Stimulated activated CD4-positive, alpha-beta T cell treated with anti-CD3 and anti-CD28 coated beads, Interleukin-12 subunit alpha, Interleukin-12 subunit beta, amount 100 ng/mL, for 24 hours (primary cell): ENCODE measurements around the gene MOV10.
"Not testable (repeated sequence)": the region's sequence is repeated elsewhere in the genome, so short reads cannot be mapped to it uniquely, and the experiment has no call there.

Experiments used
- DNase-seq, 2 experiments: peaks; one replicate each; pipeline ENCODE4 v3.0.0-alpha.2; 2020; ENCODE audit warnings: low read depth in 2 of 2

The MOV10 gene

GRCh38 chr1:112674440-112674985, at the start of gene MOV10:
Gene MOV10 (plus strand): TSS chr1:112674659. CDS start chr1:112674913, 254 bp downstream.
- peak; percentile 7 to 59 for DNase-seq

GRCh38 chr1:112625696-112626095, 48.8 kb upstream of the MOV10 start:
- DNase-seq = no peak

GRCh38 chr1:112626193-112626592, 48.3 kb upstream of the MOV10 start:
- no peak for DNase-seq

GRCh38 chr1:112626887-112627286, 47.6 kb upstream of the MOV10 start:
- DNase-seq = no peak

- no peak for DNase-seq
These were observed 45.9 kb upstream of the MOV10 start for GRCh38 chr1:112628516-112628915.

- no peak for DNase-seq
These were observed 45.2 kb upstream of the MOV10 start for GRCh38 chr1:112629256-112629655.

- DNase-seq = no peak
These were observed 40.8 kb upstream of the MOV10 start for GRCh38 chr1:112633628-112634027.

- no peak for DNase-seq
These were observed 40.1 kb upstream of the MOV10 start for GRCh38 chr1:112634367-112634766.

- DNase-seq = no peak
These were observed 38.4 kb upstream of the MOV10 start for GRCh38 chr1:112636056-112636455.

GRCh38 chr1:112636597-112637253, 37.7 kb upstream of the MOV10 start:
- DNase-seq = no peak

- no peak for DNase-seq
These were observed 37.0 kb upstream of the MOV10 start for GRCh38 chr1:112637254-112638109.

GRCh38 chr1:112638110-112638428, 36.4 kb upstream of the MOV10 start:
- no peak for DNase-seq

GRCh38 chr1:112640437-112640836, 34.0 kb upstream of the MOV10 start:
- DNase-seq = not testable (repeated sequence)

GRCh38 chr1:112643080-112643479, 31.4 kb upstream of the MOV10 start:
- no peak for DNase-seq

GRCh38 chr1:112646225-112646624, 28.2 kb upstream of the MOV10 start:
- DNase-seq = no peak

- DNase-seq = no peak
These were observed 23.3 kb upstream of the MOV10 start for GRCh38 chr1:112651205-112651604.

- DNase-seq = no peak
These were observed 8.6 kb upstream of the MOV10 start for GRCh38 chr1:112665857-112666256.

GRCh38 chr1:112666946-112667345, 7.5 kb upstream of the MOV10 start:
- no peak for DNase-seq

GRCh38 chr1:112672009-112672408, 2.5 kb upstream of the MOV10 start:
- DNase-seq = no peak

GRCh38 chr1:112672842-112673241, 1.6 kb upstream of the MOV10 start:
- no peak for DNase-seq

- no peak for DNase-seq
These were observed 643 bp upstream of the MOV10 start for GRCh38 chr1:112673592-112674439.
